Measurements from ENCODE around the gene JUNB. TPM values are rescaled to one million over a fixed set of nuclear protein-coding genes. Genes with fewer than 3 reads are reported as not detected.

Gene JUNB
- total and polyA plus RNA-seq, 2 experiments from 2014 or later = 37.2 to 103 TPM

- no peak for DNase-seq (ENCODE audit: low read depth in 1 of 2, low spot score in 1 of 2)
- H3K27ac ChIP-seq = no peak within 1 kb of the TSS
- H3K27me3 ChIP-seq = peaks cover 52% of the 10 kb centered on the region
- no peaks in the 10 kb centered on the region for H3K9me3 ChIP-seq (ENCODE audit: low read depth)
- H3K36me3 ChIP-seq = peaks cover 4% of the 10 kb centered on the region
- no peak for TF ChIP-seq CTCF (IDR thresholded peaks at IDR 0.05; ENCODE audit: low read depth, low read length)
- no peak within 1 kb of the TSS for H3K4me3 ChIP-seq
- H3K4me1 ChIP-seq (ENCODE audit: low read depth) = peaks cover 4% of the 10 kb centered on the region
Observed at GRCh38 chr19:12751635-12752034, 39.7 kb upstream of the JUNB start, which contains the start of gene BEST2. Gene BEST2 (plus strand): TSS chr19:12751791. CDS start chr19:12752593, 802 bp downstream.

GRCh38 chr19:12752056-12752781, 39.1 kb upstream of the JUNB start:
- Histone ChIP-seq H3K9me3 (ENCODE audit: low read depth) (no peaks in the 10 kb centered on the region), H3K4me1 (ENCODE audit: low read depth) (peaks cover 4% of the 10 kb centered on the region), H3K27ac (no peak overlapping the region), H3K36me3 (peaks cover 3% of the 10 kb centered on the region), H3K27me3 (peaks cover 52% of the 10 kb centered on the region), H3K4me3 (no peak overlapping the region)
- TF ChIP-seq CTCF (IDR thresholded peaks at IDR 0.05; ENCODE audit: low read depth, low read length) = no peak
- no peak for DNase-seq (ENCODE audit: low read depth in 1 of 2, low spot score in 1 of 2)

GRCh38 chr19:12754465-12755196, 36.7 kb upstream of the JUNB start:
- H3K9me3 ChIP-seq (ENCODE audit: low read depth) = no peaks in the 10 kb centered on the region
- no peak overlapping the region for H3K4me3 ChIP-seq
- DNase-seq (ENCODE audit: low read depth in 1 of 2, low spot score in 1 of 2) = no peak

GRCh38 chr19:12756150-12756883, 35.0 kb upstream of the JUNB start:
- no peak for TF ChIP-seq CTCF (IDR thresholded peaks at IDR 0.05; ENCODE audit: low read depth, low read length)
- Histone ChIP-seq H3K27ac (no peak overlapping the region), H3K4me1 (ENCODE audit: low read depth) (peaks cover 4% of the 10 kb centered on the region), H3K27me3 (peaks cover 32% of the 10 kb centered on the region), H3K9me3 (ENCODE audit: low read depth) (no peaks in the 10 kb centered on the region), H3K4me3 (no peak overlapping the region), H3K36me3 (no peaks in the 10 kb centered on the region)
- no peak for DNase-seq (ENCODE audit: low read depth in 1 of 2, low spot score in 1 of 2)

More at GRCh38 chr19:12754465-12755196, 36.7 kb upstream of the JUNB start:
- Histone ChIP-seq H3K27ac (no peak overlapping the region), H3K36me3 (no peaks in the 10 kb centered on the region), H3K4me1 (ENCODE audit: low read depth) (peaks cover 4% of the 10 kb centered on the region), H3K27me3 (peaks cover 48% of the 10 kb centered on the region)
- TF ChIP-seq CTCF (IDR thresholded peaks at IDR 0.05; ENCODE audit: low read depth, low read length) = no peak

- Histone ChIP-seq H3K9me3 (ENCODE audit: low read depth) (no peaks in the 10 kb centered on the region), H3K4me3 (peak overlapping the region; percentile 16), H3K27ac (no peak overlapping the region), H3K27me3 (peaks cover 18% of the 10 kb centered on the region), H3K4me1 (ENCODE audit: low read depth) (peaks cover 4% of the 10 kb centered on the region), H3K36me3 (no peaks in the 10 kb centered on the region)
- peak; percentile 97 for TF ChIP-seq CTCF (IDR thresholded peaks at IDR 0.05; ENCODE audit: low read depth, low read length)
- DNase-seq (ENCODE audit: low read depth in 1 of 2, low spot score in 1 of 2) = peak; percentile 76 to 86
Observed at GRCh38 chr19:12757544-12758274, 33.6 kb upstream of the JUNB start.
